ENCODE data around the gene CINP.
"Not testable (repeated sequence)": the region's sequence is repeated elsewhere in the genome, so short reads cannot be mapped to it uniquely, and the experiment has no call there.

CINP gene

GRCh38 chr14:102359341-102359740, 3.3 kb downstream of the CINP start:
- peaks cover 30% of the 10 kb centered on the region for H3K36me3 ChIP-seq (ENCODE audit: insufficient read depth, low read length)
- DNase-seq: no peak
- no peak overlapping the region for H3K4me3 ChIP-seq (ENCODE audit: low read depth in 1 of 2, low read length in 2 of 2)

GRCh38 chr14:102356280-102356679, 6.4 kb downstream of the CINP start:
- DNase-seq (no peak), ATAC-seq (ENCODE audit: insufficient read depth, low read depth) (no peak)
- Histone ChIP-seq H3K79me2 (ENCODE audit: insufficient read depth, low read length) (no peaks in the 10 kb centered on the region), H3K27me3 (ENCODE audit: insufficient read depth, low read length, poor library complexity) (no peaks in the 10 kb centered on the region), H3K27ac (ENCODE audit: low read length) (no peak overlapping the region), H4K20me1 (ENCODE audit: insufficient read depth, low read length) (no peaks in the 10 kb centered on the region), H3K4me1 (ENCODE audit: insufficient read depth, low read length) (peaks cover 7% of the 10 kb centered on the region), H2AFZ (ENCODE audit: low read depth, low read length) (no peak overlapping the region), H3K4me3 (ENCODE audit: low read depth in 1 of 2, low read length in 2 of 2) (no peak overlapping the region), H3K9ac (ENCODE audit: low read depth, low read length) (no peak overlapping the region), H3K9me3 (ENCODE audit: insufficient read depth, low read length, severe bottlenecking) (no peaks in the 10 kb centered on the region), H3K4me2 (ENCODE audit: insufficient read depth, low read length) (no peak overlapping the region), H3K36me3 (ENCODE audit: insufficient read depth, low read length) (peaks cover 44% of the 10 kb centered on the region)
- TF ChIP-seq CTCF (IDR thresholded peaks at IDR 0.05; ENCODE audit: borderline replicate concordance, extremely low read depth, low read length, poor library complexity, severe bottlenecking) (no peak), EZH2 (IDR thresholded peaks at IDR 0.05; ENCODE audit: borderline replicate concordance, low read depth, low read length, severe bottlenecking) (no peak)

More at GRCh38 chr14:102359341-102359740, 3.3 kb downstream of the CINP start:
- Histone ChIP-seq H3K4me2 (ENCODE audit: insufficient read depth, low read length) (no peak overlapping the region), H3K9ac (ENCODE audit: low read depth, low read length) (no peak overlapping the region), H3K9me3 (ENCODE audit: insufficient read depth, low read length, severe bottlenecking) (no peaks in the 10 kb centered on the region), H2AFZ (ENCODE audit: low read depth, low read length) (no peak overlapping the region), H3K27ac (ENCODE audit: low read length) (no peak overlapping the region), H3K79me2 (ENCODE audit: insufficient read depth, low read length) (peaks cover 17% of the 10 kb centered on the region), H3K27me3 (ENCODE audit: insufficient read depth, low read length, poor library complexity) (no peaks in the 10 kb centered on the region), H4K20me1 (ENCODE audit: insufficient read depth, low read length) (no peaks in the 10 kb centered on the region), H3K4me1 (ENCODE audit: insufficient read depth, low read length) (peaks cover 28% of the 10 kb centered on the region)
- TF ChIP-seq EZH2 (IDR thresholded peaks at IDR 0.05; ENCODE audit: borderline replicate concordance, low read depth, low read length, severe bottlenecking) (no peak), CTCF (IDR thresholded peaks at IDR 0.05; ENCODE audit: borderline replicate concordance, extremely low read depth, low read length, poor library complexity, severe bottlenecking) (no peak)
- no peak for ATAC-seq (ENCODE audit: insufficient read depth, low read depth)

- Histone ChIP-seq H3K4me3 (ENCODE audit: low read depth in 1 of 2, low read length in 2 of 2) (no peak overlapping the region), H3K79me2 (ENCODE audit: insufficient read depth, low read length) (no peaks in the 10 kb centered on the region), H3K36me3 (ENCODE audit: insufficient read depth, low read length) (peaks cover 60% of the 10 kb centered on the region), H3K4me1 (ENCODE audit: insufficient read depth, low read length) (no peaks in the 10 kb centered on the region), H4K20me1 (ENCODE audit: insufficient read depth, low read length) (no peaks in the 10 kb centered on the region), H3K9ac (ENCODE audit: low read depth, low read length) (no peak overlapping the region), H3K4me2 (ENCODE audit: insufficient read depth, low read length) (no peak overlapping the region), H3K27ac (ENCODE audit: low read length) (no peak overlapping the region), H2AFZ (ENCODE audit: low read depth, low read length) (no peak overlapping the region), H3K9me3 (ENCODE audit: insufficient read depth, low read length, severe bottlenecking) (no peaks in the 10 kb centered on the region), H3K27me3 (ENCODE audit: insufficient read depth, low read length, poor library complexity) (no peaks in the 10 kb centered on the region)
- DNase-seq: no peak
- ATAC-seq (ENCODE audit: insufficient read depth, low read depth): no peak
- TF ChIP-seq EZH2 (IDR thresholded peaks at IDR 0.05; ENCODE audit: borderline replicate concordance, low read depth, low read length, severe bottlenecking) (no peak), CTCF (IDR thresholded peaks at IDR 0.05; ENCODE audit: borderline replicate concordance, extremely low read depth, low read length, poor library complexity, severe bottlenecking) (no peak)
These were observed 9.5 kb downstream of the CINP start for GRCh38 chr14:102353126-102353619.

- H3K4me3 ChIP-seq (ENCODE audit: low read depth in 1 of 2, low read length in 2 of 2): no peak overlapping the region
- no peaks in the 10 kb centered on the region for H3K79me2 ChIP-seq (ENCODE audit: insufficient read depth, low read length)
- peaks cover 61% of the 10 kb centered on the region for H3K36me3 ChIP-seq (ENCODE audit: insufficient read depth, low read length)
- ATAC-seq (ENCODE audit: insufficient read depth, low read depth): no peak
- no peaks in the 10 kb centered on the region for H3K27me3 ChIP-seq (ENCODE audit: insufficient read depth, low read length, poor library complexity)
- H3K9me3 ChIP-seq (ENCODE audit: insufficient read depth, low read length, severe bottlenecking): no peaks in the 10 kb centered on the region
- TF ChIP-seq EZH2 (IDR thresholded peaks at IDR 0.05; ENCODE audit: borderline replicate concordance, low read depth, low read length, severe bottlenecking) (no peak), CTCF (IDR thresholded peaks at IDR 0.05; ENCODE audit: borderline replicate concordance, extremely low read depth, low read length, poor library complexity, severe bottlenecking) (no peak)
- no peaks in the 10 kb centered on the region for H3K4me1 ChIP-seq (ENCODE audit: insufficient read depth, low read length)
- no peak overlapping the region for H2AFZ ChIP-seq (ENCODE audit: low read depth, low read length)
- no peak for DNase-seq
- H3K27ac ChIP-seq (ENCODE audit: low read length): no peak overlapping the region
- no peak overlapping the region for H3K4me2 ChIP-seq (ENCODE audit: insufficient read depth, low read length)
- no peak overlapping the region for H3K9ac ChIP-seq (ENCODE audit: low read depth, low read length)
- no peaks in the 10 kb centered on the region for H4K20me1 ChIP-seq (ENCODE audit: insufficient read depth, low read length)
These were observed 10.5 kb downstream of the CINP start for GRCh38 chr14:102352213-102352612.

- not testable (repeated sequence) for H3K27me3 ChIP-seq (ENCODE audit: insufficient read depth, low read length, poor library complexity)
These were observed 11.1 kb downstream of the CINP start for GRCh38 chr14:102351593-102351992.

More at GRCh38 chr14:102351593-102351992, 11.1 kb downstream of the CINP start:
- not testable (repeated sequence) for H3K27ac ChIP-seq (ENCODE audit: low read length); H3K9me3 ChIP-seq (ENCODE audit: insufficient read depth, low read length, severe bottlenecking); H2AFZ ChIP-seq (ENCODE audit: low read depth, low read length); ATAC-seq (ENCODE audit: insufficient read depth, low read depth); DNase-seq; H3K9ac ChIP-seq (ENCODE audit: low read depth, low read length); H3K79me2 ChIP-seq (ENCODE audit: insufficient read depth, low read length); H3K4me1 ChIP-seq (ENCODE audit: insufficient read depth, low read length); H3K4me2 ChIP-seq (ENCODE audit: insufficient read depth, low read length); H3K4me3 ChIP-seq (ENCODE audit: low read depth in 1 of 2, low read length in 2 of 2); H4K20me1 ChIP-seq (ENCODE audit: insufficient read depth, low read length)
- peaks cover 65% of the 10 kb centered on the region for H3K36me3 ChIP-seq (ENCODE audit: insufficient read depth, low read length)
